ENCODE data around the gene NUP43. TPM values are rescaled to one million over a fixed set of nuclear protein-coding genes. Genes with fewer than 3 reads are reported as not detected.

The NUP43 gene
- total and polyA plus RNA-seq, 2 of the 13 experiments (the other 11 are each of a cell fraction or from before 2014, with no cell fraction given) = 38.9 to 85.1 TPM

DNA sequence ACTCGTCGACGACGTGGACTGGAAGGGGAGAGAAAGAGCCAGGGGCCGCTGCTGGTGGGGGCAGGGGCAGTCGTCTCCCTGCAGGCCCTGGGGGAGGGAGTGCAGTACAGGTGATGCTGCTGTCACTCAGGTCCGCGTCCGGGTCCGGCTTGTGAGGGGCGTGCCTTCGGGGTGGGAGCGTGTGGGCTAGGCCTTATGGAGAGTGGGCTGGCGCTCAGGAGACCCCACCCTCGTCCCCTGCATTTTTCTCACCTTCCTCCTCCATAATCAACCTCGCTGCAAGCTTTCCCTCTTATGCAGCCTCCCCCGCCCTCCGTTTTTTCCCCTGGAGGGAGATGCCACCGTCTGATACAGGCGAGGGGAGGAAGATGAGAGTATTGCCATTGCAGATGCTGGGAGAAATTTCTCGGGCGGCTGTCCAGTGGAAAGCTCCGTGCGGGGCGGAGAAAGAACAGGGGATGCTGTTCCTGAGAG is 3.8 kb upstream of the NUP43 start (continued):
- TF ChIP-seq PAXIP1 (CRISPR knock-in tag; conservative IDR thresholded peaks at IDR 0.05) = 0 out of 2 replicates have a peak, but pooled peaks have one; percentile 6
- no peak for TF ChIP-seq ZNF207 (IDR thresholded peaks at IDR 0.05; ENCODE audit: borderline replicate concordance)
- TF ChIP-seq ZFP1 (CRISPR knock-in tag; IDR thresholded peaks at IDR 0.05) = no peak
- no peak for TF ChIP-seq TMF1 (CRISPR knock-in tag; IDR thresholded peaks at IDR 0.05; ENCODE audit: low read depth)
- TF ChIP-seq, protein P1, sequence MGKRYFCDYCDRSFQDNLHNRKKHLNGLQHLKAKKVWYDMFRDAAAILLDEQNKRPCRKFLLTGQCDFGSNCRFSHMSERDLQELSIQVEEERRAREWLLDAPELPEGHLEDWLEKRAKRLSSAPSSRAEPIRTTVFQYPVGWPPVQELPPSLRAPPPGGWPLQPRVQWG (CRISPR knock-in tag; IDR thresholded peaks at IDR 0.05; ENCODE audit: borderline replicate concordance, low read depth) = no peak
- 0 out of 2 replicates have a peak, but pooled peaks have one; percentile 33 for TF ChIP-seq ZNF563 (CRISPR knock-in tag; IDR thresholded peaks at IDR 0.05)
- no peak for TF ChIP-seq ZBTB14 (CRISPR knock-in tag; IDR thresholded peaks at IDR 0.05)
- TF ChIP-seq ZNF746 (CRISPR knock-in tag; IDR thresholded peaks at IDR 0.05) = peak; percentile 62; the same call in 1 of the 2 replicates
- TF ChIP-seq ELF1 (CRISPR knock-in tag; IDR thresholded peaks at IDR 0.05) = 0 out of 2 replicates have a peak, but pooled peaks have one; percentile 6
- no peak for TF ChIP-seq HOXA3 (CRISPR knock-in tag; IDR thresholded peaks at IDR 0.05)
- TF ChIP-seq ZNF274 (CRISPR knock-in tag; IDR thresholded peaks at IDR 0.05) = peak; percentile 89
- TF ChIP-seq ASH2L (IDR thresholded peaks at IDR 0.05; ENCODE audit: insufficient read length, low read depth, low read length) = peak; percentile 78
- no peak for TF ChIP-seq ZNF704 (CRISPR knock-in tag; IDR thresholded peaks at IDR 0.05; ENCODE audit: borderline replicate concordance)
- TF ChIP-seq SOX13 (IDR thresholded peaks at IDR 0.05) = no peak
- peak; percentile 3 to 59; a peak in 1 of 4 replicates for TF ChIP-seq SOX13 (CRISPR knock-in tag; conservative IDR thresholded peaks at IDR 0.05 in 1 of 2, IDR thresholded peaks at IDR 0.05 in 1 of 2)
- no peak for TF ChIP-seq ZNF451 (CRISPR knock-in tag; IDR thresholded peaks at IDR 0.05)
- TF ChIP-seq SIN3A (IDR thresholded peaks at IDR 0.05; ENCODE audit: borderline replicate concordance, low read depth, low read length) = peak; percentile 50; the same call in 1 of the 2 replicates
- TF ChIP-seq ZGPAT (CRISPR knock-in tag; IDR thresholded peaks at IDR 0.05) = peak; percentile 3; the same call in 1 of the 2 replicates
- TF ChIP-seq ZNF547 (CRISPR knock-in tag; IDR thresholded peaks at IDR 0.05) = peak; percentile 81; the same call in 1 of the 2 replicates
- 0 out of 2 replicates have a peak, but pooled peaks have one; percentile 61 for TF ChIP-seq ZC3H4 (CRISPR knock-in tag; IDR thresholded peaks at IDR 0.05; ENCODE audit: borderline replicate concordance)
- TF ChIP-seq KDM1A (CRISPR knock-in tag; IDR thresholded peaks at IDR 0.05) = no peak
- peak; percentile 51; the same call in 1 of the 2 replicates for TF ChIP-seq SALL2 (CRISPR knock-in tag; IDR thresholded peaks at IDR 0.05)
- TF ChIP-seq STAG1 (CRISPR knock-in tag; IDR thresholded peaks at IDR 0.05) = no peak
- TF ChIP-seq NFIB (CRISPR knock-in tag; IDR thresholded peaks at IDR 0.05; ENCODE audit: borderline replicate concordance) = 0 out of 2 replicates have a peak, but pooled peaks have one; percentile 72

Measured in HepG2 (cell line).